Panc1 (cell line): ENCODE results near the gene DCAF11. TPM values are rescaled to one million over a fixed set of nuclear protein-coding genes. Genes with fewer than 3 reads are reported as not detected.

Experiments used
- ATAC-seq: fragments of 200-7000 bp; cut with Tn5 transposase; 2 replicates; pipeline ENCODE4 v1.9.1; 2020; ENCODE audit warnings: mild to moderate bottlenecking, moderate library complexity
- BruUV-seq: library from RNA; stranded (reverse); fragments of 400-500 nt; replicated peaks from 2 replicates; lab custom pipeline; 2021; lab: Mats Ljungman, UMichigan
- CTCF ChIA-PET: fragments of 300-600 bp; sonication (Branson Sonifier 250); formaldehyde crosslinking; loops from one replicate; lab custom pipeline; 2022; ENCODE audit warnings: antibody characterized with exemption; lab: Charles Lee
- POLR2A ChIA-PET: fragments of 300-600 bp; sonication (Branson Sonifier 250); formaldehyde crosslinking; loops from one replicate; lab custom pipeline; 2022; ENCODE audit warnings: antibody characterized with exemption; lab: Charles Lee
- DNase-seq: peaks from one replicate; pipeline ENCODE4 v3.0.0-alpha.2; 2010; ENCODE audit warnings: low read depth, low spot score
- H3K27ac ChIP-seq: 2 replicates; pipeline ENCODE4 v1.5.1; 2011; ENCODE audit warnings: mild to moderate bottlenecking, low read length, inconsistent platforms
- H3K27me3 ChIP-seq: fragments of 200-500 bp; sonication (Bioruptor generic); 2 replicates; pipeline ENCODE4 v1.6.0; 2014; ENCODE audit warnings: low read length, inconsistent platforms; ENCODE audit not compliant: control insufficient read depth, insufficient read depth
- H3K36me3 ChIP-seq: fragments of 200-500 bp; sonication (Bioruptor generic); 2 replicates; pipeline ENCODE4 v1.5.1; 2014; ENCODE audit warnings: inconsistent platforms, mild to moderate bottlenecking, low read length, moderate library complexity; ENCODE audit not compliant: control insufficient read depth, insufficient read depth
- H3K4me1 ChIP-seq: 2 replicates; pipeline ENCODE4 v1.5.1; 2011; ENCODE audit warnings: inconsistent platforms, mild to moderate bottlenecking, low read length, moderate library complexity; ENCODE audit not compliant: control insufficient read depth, insufficient read depth
- H3K4me3 ChIP-seq, 2 experiments: 2 replicates each; pipeline ENCODE4 v1.5.1; 2011 to 2012; ENCODE audit warnings: low read depth in 2 of 2, low read length in 2 of 2, mild to moderate bottlenecking in 2 of 2, inconsistent platforms in 1 of 2, moderate library complexity in 1 of 2
- H3K9me3 ChIP-seq: fragments of 200-500 bp; sonication (Bioruptor generic); 2 replicates; pipeline ENCODE4 v1.5.1; 2014; ENCODE audit warnings: low read depth, mild to moderate bottlenecking, inconsistent platforms, low read length, moderate library complexity; ENCODE audit not compliant: control insufficient read depth, insufficient read depth
- CTCF ChIP-seq: fragments of 450-650 bp; IDR thresholded peaks from 2 replicates; pipeline ENCODE4 v1.5.1; 2017; ENCODE audit warnings: mild to moderate bottlenecking
- POLR2AphosphoS5 ChIP-seq: IDR thresholded peaks from 2 replicates; pipeline ENCODE4 v1.6.1; 2012; ENCODE audit warnings: mild to moderate bottlenecking, low read depth, low read length, moderate library complexity
- SIN3A ChIP-seq: IDR thresholded peaks from 2 replicates; pipeline ENCODE4 v1.6.1; 2012; ENCODE audit warnings: low read depth, mild to moderate bottlenecking, low read length, moderate library complexity, borderline replicate concordance; ENCODE audit not compliant: insufficient read depth
- TCF7L2 ChIP-seq: IDR thresholded peaks from 2 replicates; pipeline ENCODE4 v1.6.1; 2011; ENCODE audit warnings: mild to moderate bottlenecking, low read depth, low read length, inconsistent platforms
- in situ Hi-C: cut with HindIII; loops from 2 replicates; pipeline ENCODE4 v1.10.0; 2016; ENCODE audit warnings: low sequenced_read_pairs, low pct_unique_long_range_greater_than_20kb
- intact Hi-C: fragments of 100-400 bp; cut with micrococcal nuclease; formaldehyde crosslinking; loops from one replicate; pipeline ENCODE4 v1.10.0; 2022; ENCODE audit not compliant: unreplicated experiment
- total RNA-seq: library from RNA; stranded (reverse); gene quantifications from one replicate; pipeline ENCODE4 v1.2.1, GENCODE V29; 2021; ENCODE audit not compliant: unreplicated experiment
- TF ChIP-seq, protein P1 (sequence below), 2 experiments: IDR thresholded peaks; 2 replicates each; pipeline ENCODE4 v1.6.1; 2011 to 2012; ENCODE audit warnings: low read depth in 2 of 2, control low read depth in 1 of 2, low read length in 1 of 2, mild to moderate bottlenecking in 1 of 2, moderate library complexity in 1 of 2; ENCODE audit not compliant: insufficient read depth in 1 of 2

The DCAF11 gene
- total RNA-seq, 1 experiment from 2014 or later = 37.4 TPM

- H3K4me3 ChIP-seq = no peak overlapping the region
- H3K9me3 ChIP-seq = no peaks in the 10 kb centered on the region
- intact Hi-C loops (no loop called here), in situ Hi-C loops (no loop called here)
- CTCF ChIA-PET = no interaction called here
- H3K27ac ChIP-seq = no peak overlapping the region
- ATAC-seq (no peak), DNase-seq (no peak)
- H3K4me1 ChIP-seq = no peaks in the 10 kb centered on the region; the same call in 1 of the 2 replicates
- TF ChIP-seq, protein P1, sequence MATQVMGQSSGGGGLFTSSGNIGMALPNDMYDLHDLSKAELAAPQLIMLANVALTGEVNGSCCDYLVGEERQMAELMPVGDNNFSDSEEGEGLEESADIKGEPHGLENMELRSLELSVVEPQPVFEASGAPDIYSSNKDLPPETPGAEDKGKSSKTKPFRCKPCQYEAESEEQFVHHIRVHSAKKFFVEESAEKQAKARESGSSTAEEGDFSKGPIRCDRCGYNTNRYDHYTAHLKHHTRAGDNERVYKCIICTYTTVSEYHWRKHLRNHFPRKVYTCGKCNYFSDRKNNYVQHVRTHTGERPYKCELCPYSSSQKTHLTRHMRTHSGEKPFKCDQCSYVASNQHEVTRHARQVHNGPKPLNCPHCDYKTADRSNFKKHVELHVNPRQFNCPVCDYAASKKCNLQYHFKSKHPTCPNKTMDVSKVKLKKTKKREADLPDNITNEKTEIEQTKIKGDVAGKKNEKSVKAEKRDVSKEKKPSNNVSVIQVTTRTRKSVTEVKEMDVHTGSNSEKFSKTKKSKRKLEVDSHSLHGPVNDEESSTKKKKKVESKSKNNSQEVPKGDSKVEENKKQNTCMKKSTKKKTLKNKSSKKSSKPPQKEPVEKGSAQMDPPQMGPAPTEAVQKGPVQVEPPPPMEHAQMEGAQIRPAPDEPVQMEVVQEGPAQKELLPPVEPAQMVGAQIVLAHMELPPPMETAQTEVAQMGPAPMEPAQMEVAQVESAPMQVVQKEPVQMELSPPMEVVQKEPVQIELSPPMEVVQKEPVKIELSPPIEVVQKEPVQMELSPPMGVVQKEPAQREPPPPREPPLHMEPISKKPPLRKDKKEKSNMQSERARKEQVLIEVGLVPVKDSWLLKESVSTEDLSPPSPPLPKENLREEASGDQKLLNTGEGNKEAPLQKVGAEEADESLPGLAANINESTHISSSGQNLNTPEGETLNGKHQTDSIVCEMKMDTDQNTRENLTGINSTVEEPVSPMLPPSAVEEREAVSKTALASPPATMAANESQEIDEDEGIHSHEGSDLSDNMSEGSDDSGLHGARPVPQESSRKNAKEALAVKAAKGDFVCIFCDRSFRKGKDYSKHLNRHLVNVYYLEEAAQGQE (IDR thresholded peaks at IDR 0.05; ENCODE audit: insufficient read depth in 1 of 2, low read depth in 2 of 2, low read length in 1 of 2) = no peak
- TF ChIP-seq TCF7L2 (no peak), SIN3A (no peak), POLR2AphosphoS5 (no peak), CTCF (no peak)
- H3K27me3 ChIP-seq = no peaks in the 10 kb centered on the region
- POLR2A ChIA-PET = no interaction called here
- no peaks in the 10 kb centered on the region for H3K36me3 ChIP-seq
- BruUV-seq = TSS peak; percentile 16
Measured at GRCh38 chr14:24100197-24100981, 14.2 kb upstream of the DCAF11 start.

DNA sequence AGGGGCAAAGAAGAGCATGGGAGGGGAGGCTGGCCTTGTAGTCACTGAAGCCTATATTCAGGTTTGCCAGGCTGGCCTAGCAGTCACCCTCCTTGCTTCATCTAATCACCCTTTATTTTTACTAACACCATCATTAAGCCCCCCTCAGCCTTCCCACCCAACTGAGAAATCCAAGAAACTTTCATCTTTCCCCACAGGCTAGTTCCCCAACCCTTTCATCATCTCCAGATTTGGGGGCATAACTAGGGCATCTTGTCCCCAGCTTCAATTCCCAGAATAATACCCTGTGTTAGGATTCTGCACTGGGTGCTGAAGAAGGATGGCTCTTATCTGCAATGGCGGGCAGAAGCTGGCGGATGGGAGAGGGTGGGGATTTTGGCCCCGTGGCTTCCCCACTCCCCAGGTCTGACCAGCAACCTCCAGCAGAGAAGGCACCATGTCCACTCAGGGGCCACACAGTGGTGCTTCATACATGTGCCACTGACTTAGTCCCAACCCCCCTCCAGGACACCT is 13.5 kb upstream of the DCAF11 start:
- H3K9me3 ChIP-seq = no peaks in the 10 kb centered on the region
- CTCF ChIA-PET = no interaction called here
- ATAC-seq = no peak
- no peak overlapping the region for H3K27ac ChIP-seq
- no TSS peak for BruUV-seq
- no peaks in the 10 kb centered on the region for H3K4me1 ChIP-seq
- DNase-seq = no peak
- H3K27me3 ChIP-seq = no peaks in the 10 kb centered on the region
- no peaks in the 10 kb centered on the region for H3K36me3 ChIP-seq
- intact Hi-C loops (no loop called here), in situ Hi-C loops (no loop called here)
- POLR2A ChIA-PET = no interaction called here
- no peak overlapping the region for H3K4me3 ChIP-seq
- TF ChIP-seq CTCF (no peak), POLR2AphosphoS5 (no peak), SIN3A (no peak), TCF7L2 (no peak)
- TF ChIP-seq, protein P1 (IDR thresholded peaks at IDR 0.05; ENCODE audit: insufficient read depth in 1 of 2, low read depth in 2 of 2, low read length in 1 of 2) = no peak
